ENCODE results near the gene IFRD2.

Gene IFRD2

DNA sequence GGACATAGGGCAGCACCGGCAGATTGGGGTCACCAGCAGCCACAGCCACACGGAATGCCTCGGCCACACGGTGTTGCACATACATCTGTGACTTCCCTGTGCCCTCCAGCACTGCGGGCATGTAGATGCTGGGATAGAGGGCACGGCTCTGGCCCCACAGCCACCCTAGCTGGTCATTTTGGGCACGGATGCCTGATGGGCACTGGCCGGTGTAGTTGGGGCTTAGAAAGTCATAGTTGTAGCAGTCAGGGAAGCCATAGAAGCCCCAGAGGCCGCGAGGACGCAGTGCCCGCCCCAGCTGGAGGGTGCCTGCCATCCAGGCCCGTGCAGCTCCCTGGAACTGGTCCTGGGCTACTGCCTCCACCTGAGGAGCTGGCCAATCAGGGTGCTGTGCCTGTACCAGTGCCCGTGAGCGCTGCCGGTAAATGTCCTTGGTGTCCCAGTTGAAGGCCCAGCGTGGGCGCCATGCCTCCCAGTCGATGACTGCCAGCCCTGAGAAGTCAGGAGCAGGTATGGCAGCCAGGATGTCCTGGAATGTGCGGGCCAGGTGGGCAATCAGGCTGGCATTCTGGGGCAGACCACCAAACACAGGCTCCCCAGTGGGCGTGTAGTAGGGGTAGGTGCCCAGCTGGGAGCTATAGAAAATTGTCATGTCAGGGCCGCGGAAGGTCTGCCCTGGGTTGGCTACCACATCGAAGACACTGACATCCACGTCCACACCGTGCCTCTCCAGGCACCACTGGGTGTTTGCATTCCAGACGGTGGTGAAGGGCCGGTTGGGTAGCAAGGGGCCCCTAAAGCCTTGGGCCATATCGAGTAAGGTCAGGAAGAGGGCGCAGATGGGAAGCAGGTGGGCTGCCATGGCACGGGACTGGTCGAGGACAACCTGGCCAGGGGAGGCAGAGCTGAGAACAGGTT is 10.1 kb upstream of the IFRD2 start:
- in situ Hi-C loops (cut with HindIII; ENCODE audit: low sequenced_read_pairs): no loop called here

DNA sequence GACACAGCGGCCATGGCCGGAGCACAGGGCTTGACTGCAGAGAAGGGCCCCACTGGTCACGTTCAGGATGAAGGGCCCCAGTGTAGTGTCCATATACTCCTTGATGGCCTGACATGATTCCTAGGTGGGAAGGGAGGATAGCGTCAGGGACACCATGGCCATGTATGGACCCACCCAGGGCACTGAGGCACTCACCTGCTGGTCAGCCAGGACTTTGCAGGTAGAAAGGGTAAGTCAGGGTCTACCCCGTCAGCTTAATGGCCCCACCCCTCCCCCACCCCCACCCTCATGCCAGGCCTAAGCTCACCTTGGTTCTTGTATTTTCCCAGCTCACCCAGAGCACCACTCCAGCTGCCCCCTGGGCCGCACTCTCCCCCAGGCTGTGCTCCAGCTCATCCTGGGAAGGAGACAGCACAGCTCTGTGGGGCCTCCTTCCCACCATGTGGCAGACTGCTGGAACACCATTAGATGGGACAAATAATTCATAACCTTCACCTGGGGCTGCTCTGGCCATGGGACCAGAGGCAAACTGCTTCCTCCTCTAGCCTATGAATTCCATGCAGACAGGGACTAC is 8.5 kb upstream of the IFRD2 start:
- in situ Hi-C loops (cut with HindIII; ENCODE audit: low sequenced_read_pairs): no loop called here

DNA sequence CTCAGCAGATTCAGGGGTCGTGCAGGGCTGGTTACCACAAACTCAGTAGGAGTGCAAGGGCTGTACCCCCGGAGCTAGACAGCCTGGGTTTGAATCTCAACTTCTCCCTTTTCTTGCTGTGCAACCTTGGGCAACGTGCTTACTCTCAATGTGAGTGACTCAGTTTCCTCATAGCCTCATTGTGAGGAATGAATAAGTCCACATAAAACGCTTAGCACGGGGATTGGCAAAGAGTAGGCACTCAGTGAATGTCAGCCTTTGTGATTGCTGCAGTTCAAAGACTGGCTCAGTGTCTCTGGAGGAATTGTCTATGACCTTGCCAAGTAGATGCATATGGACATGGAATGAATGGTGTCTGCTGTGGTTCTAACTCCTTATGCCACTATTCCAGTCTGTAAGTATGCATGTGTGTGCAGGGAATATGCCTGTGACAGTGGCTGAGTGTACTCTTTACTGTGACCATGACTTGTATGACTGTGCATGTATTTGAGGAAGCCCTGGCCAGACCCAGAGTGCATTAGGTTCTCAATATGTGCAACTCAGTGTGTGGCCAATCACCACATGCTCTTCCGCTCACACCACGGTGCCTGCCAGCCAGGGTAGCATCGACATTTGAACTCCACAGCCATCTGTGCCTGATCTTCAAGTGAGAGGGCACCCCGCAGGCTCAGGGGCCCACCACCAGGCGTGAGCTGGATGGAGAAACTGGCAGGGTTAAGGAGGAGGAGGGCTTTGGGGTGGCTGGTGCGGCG is 7.9 kb upstream of the IFRD2 start:
- in situ Hi-C loops (cut with HindIII; ENCODE audit: low sequenced_read_pairs): no loop called here

DNA sequence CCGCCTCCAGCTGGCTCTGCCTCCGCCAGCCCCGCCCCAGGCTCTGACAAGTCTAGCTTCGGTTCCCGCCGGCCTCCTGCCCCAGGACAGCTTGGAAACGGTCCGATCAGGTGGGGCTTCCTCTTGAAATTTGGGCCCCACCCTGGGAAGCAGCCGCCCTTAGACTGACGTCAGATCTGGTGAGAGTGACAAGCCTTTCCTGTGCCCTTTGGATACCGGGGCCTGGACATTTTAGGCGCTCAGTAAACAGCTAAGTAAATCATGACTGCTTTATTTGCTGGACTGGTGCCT is 7.4 kb upstream of the IFRD2 start:
- in situ Hi-C loops (cut with HindIII; ENCODE audit: low sequenced_read_pairs): no loop called here

DNA sequence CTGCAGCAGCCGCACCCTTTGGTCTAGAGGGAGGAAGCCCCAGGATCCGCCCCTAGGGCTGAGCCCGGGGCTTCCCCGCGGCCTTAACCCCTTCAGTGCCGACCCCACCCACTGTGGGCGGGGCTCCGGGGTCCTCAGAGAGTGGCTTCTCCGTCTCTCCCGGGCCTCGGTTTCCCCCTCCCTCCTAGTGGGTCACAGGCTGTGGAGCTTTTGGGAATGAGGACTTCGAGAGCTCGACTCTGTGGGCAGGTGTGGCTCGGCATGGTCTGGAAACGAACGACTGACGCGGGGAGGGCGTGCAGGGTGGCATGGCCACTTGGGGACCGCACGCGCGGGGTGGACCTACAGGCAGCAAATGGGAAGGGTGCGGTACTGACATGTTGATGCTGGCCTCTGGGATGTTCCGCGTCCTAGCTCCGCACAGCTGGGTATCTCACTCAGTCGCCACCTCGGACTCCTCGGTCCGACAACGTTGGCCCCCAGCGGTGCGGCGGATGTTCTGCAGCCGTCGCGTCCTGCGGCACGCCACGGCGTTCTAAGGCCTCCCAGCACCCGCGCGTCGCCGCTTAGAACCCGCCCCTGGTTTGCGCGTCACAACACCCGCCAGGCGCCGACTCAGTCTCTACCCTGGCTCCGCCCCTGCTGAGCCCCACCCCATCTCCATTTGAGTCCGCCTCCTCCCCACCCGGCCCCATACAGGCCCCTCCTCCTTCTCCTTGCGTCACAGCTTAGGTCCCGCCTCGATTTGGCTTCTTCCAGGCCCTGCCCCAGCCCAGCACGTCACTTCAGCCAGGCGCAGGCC is 6.8 kb upstream of the IFRD2 start, which contains the start of the genes HYAL3 and NAA80:
Gene HYAL3, minus strand, starts transcription at position 570 of the 802 bp plus-strand sequence. CDS start 3,803 bp downstream, outside the sequence.
Gene NAA80, minus strand, starts transcription at position 570 of the 802 bp plus-strand sequence. CDS start 1,942 bp downstream, outside the sequence.
- in situ Hi-C loops (cut with HindIII; ENCODE audit: low sequenced_read_pairs): no loop called here

DNA sequence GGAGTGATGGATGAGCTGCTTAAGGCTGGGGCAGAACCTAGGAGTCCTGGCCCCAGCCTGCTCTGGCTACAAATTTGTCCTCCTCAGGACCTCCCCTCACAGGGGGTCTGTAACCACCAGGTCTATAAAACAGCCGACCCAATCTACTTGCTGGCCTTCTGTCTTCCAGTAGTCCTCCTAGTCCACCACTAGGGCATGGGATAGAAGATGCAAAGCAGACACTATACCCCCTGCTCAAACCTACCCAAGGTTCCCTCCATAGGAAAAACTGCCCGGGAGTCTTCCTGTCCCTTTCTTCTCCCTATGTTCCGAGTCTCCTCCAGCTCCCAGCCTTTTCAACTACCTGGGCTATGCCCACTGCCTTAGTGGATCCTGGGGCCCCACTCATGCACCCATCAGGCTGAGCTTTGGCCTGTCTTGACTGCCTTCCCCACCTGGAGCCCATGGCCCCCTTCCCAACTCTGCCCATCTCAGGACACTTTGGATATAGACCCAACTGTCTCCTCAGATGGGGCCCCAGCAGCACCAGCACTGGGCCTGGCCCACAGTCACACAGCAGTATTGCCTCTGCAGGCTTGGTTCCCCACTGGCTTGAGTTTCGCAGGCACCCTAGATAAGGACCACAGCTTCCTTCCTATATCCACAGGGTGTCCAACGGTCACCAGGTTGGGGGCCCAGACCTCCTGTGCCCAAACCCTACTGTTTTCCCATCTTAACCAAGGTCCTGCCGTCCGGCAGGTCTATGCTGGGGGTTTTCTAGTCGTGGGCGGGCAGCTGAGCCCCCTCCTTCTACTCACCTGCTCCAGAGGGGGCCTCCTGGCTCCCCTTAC is 5.9 kb upstream of the IFRD2 start:
- in situ Hi-C loops (cut with HindIII; ENCODE audit: low sequenced_read_pairs): no loop called here

DNA sequence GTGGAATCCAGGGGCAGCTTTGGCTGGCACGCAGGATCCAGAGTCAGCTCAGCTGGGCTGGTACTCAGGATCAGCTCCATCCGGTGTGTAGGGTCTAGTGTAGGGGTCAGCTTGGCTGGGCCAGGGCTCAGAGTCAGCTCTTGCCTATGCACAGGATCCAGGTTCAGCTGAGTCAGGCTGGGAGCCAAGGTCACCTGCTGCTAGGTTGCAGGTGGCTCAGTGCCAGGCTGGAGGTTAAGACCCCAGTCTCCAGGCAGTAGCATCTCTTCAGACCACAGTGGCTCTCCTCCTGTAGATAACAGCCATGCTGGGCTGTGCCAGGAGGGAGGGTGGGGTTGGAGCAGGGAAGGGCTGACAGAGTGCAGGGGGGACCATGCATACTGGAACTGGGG is 5.2 kb upstream of the IFRD2 start:
- in situ Hi-C loops (cut with HindIII; ENCODE audit: low sequenced_read_pairs): no loop called here

DNA sequence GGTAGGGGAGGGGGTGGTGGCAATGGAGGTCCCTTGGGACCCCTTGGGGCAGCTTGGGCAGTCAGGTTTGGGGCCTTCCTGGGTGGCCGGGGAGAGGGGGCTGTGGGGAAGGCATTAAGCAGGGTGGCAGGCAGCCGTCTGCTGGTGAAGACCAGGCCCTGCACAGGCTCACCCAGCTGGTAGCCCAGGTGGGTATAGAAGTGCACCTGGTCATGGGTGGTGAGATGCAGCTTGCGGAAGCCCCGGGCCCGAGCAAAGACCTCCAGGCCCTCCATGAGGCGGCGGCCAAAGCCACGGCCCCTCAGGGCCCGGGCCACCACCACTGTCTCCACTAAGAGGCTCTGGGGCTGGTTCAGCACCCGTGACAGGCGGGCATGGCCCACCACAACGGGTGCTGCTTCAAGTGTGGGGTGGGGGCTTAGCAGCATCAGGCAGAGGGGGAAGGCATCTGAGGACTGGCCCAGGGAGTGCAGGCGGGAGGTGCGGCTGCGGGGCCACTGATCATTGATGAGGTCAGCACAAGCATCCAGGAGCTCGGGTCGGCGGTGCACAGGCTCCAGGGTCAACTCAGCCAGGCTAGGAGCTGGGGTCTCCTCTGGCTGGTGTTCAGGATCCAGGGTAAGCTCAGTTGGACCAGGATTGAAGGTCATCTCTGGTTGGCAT is 4.6 kb upstream of the IFRD2 start:
- in situ Hi-C loops (cut with HindIII; ENCODE audit: low sequenced_read_pairs): no loop called here

DNA sequence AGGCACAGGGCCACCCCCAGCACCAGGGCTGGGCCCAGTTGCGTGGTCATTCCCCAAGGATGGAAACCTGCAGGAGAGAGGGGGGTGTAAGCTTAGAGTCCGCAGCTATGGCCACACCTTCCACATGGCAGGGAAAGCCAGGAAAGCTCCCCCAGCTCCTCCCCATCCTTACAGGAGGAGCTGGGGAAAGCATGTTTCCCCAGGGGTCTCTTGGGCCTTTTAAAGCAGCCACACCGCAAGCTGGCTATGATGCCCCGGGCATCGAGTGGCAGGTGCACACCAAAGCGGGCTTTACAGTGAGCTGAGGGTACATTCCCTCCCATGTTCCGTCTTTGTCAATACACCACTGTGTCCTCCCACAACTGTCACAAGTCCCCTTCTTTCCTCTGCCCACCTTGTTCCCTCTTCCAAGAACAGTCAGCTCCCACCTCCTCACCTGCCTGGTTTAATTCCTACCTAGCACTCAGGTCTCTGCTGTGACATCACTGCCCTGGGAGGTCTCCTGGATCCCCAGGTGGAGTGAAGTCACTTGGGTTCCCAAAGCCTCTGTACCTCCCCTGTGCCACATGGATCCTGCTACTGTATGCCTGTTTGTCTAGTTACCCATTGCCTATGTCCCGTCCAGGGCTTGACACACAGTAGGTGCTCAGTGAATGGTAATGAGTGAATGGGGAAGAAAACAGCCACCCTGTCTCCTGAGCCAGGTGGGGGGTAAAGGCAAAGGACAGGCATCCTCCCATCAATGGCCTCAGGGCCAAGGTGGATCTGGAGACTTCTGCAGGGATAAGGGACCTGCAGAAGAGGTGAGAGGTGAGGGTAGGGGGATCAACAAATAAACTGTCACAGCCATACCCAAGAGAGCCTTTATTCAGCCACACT is 3.6 kb upstream of the IFRD2 start:
- in situ Hi-C loops (cut with HindIII; ENCODE audit: low sequenced_read_pairs): no loop called here

DNA sequence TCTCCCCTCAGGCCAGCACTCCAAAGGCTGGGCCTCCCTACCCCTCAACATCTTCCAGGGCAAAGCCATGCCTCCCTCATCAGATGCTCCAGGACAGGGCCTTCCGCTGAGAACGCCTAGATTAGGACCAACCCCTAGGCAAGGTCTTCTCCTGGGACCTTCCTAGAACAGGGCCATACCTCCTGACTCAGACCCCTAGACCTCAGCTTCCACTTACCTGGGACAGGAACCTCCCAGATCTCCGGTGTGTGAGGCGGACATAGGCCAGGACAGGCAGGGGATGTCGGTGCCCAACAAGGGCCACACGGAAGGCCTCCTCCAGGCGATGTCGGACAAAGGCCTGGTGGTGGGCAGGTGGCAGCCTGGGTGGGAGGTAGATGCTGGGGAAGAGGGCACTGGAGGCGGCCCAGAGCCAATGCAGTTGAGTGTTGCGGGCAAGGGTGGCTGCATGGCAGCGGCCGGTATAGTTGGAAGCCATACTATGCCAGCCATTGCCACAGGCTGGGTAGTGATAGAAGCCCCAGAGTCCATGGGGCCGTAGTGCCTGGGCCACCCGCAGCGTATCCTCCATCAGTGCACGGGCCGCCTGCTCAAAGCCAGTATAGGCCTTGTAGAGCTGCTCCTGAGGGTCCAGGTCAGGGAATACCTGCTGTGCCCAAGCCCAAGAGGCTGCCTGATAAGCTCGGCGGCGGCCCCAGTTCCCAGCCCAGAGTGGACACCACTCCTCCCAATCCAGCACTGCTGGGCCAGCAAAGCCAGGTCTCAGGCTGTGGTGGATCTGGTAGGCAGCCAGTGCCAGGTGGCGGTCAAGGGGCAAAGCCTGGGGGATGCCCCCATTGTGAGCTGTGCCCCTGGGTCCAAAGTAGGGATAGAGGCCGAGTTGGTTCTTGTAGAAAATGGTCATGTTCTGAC is 2.5 kb upstream of the IFRD2 start:
- in situ Hi-C loops (cut with HindIII; ENCODE audit: low sequenced_read_pairs): no loop called here

DNA sequence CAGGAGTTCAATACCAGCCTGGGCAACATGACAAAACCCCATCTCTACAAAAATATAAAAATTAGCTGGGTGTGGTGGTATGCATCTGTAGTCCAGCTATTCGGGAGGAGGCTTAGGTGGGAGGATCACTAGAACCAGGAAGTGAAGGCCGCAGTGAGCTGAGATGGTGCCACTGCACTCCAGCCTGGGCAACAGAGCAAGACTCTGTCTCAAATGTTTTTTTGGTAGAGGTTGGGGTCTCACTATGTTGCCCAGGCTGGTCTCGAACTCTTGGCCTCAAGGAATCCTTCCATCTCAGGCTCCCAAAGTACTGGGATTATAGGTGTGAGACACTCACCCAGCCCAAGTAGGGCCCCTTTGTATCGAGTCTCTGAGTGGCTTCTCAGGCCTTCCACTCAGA is 1.9 kb upstream of the IFRD2 start:
- in situ Hi-C loops (cut with HindIII; ENCODE audit: low sequenced_read_pairs): no loop called here

DNA sequence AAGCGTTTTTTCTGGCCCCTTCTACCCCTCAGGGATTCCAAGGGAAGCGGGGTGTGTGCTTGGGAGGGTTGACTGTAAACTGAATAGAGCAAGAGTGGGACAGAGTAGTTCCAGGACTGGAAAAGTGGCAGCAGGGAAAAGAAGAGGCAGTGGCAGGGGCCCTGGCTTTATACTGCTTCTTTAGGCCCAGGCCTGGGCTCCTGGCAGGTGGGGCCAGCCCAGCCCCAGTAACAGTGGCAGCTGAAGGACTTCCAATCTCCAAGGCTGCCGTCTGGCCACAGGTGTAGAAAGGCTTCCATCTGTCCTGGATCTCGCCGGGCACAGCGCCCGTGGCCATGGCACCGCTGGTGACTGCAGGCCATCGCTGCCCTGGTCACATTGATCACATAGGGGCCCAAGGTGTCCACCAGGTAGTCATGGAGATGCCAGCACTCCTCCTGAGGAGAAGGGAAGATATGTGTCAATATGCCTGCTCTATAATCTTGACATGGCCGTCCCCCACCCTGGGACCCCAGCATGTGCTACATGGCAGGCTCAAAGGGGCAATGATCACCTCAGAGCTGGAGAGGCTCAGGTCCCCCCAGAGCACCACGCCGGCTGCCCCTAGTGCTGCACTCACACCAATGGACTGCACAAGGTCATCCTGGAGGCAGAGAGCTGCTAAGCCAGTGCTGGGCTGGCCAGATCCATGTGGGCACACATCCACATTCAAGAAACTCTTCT is 1.0 kb upstream of the IFRD2 start:
- in situ Hi-C loops (cut with HindIII; ENCODE audit: low sequenced_read_pairs): no loop called here

DNA sequence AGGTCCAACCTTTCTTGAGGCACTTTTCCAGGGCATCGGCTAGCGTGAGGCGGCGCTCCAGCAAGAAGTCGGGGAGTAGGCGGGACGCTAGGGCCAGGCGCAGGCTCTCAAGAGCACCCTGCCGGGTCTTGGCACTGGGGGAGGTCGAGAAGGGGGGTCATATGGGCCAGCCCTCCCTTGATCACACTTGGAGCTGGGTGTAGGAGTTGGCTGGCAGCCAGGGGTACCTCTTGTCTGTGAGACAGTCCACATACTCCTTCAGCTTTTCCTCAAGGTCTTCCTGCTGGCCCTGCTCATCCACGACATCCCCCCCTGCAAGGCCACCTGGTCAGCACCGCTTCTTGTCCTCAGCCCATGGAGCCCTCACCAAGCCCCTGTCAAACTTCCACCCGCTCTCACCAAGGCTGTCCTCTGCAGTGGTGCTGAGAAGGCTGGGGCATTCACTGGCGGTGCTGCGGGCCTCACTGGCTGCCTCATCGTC is 2.0 kb downstream of the IFRD2 start:
- in situ Hi-C loops (cut with HindIII; ENCODE audit: low sequenced_read_pairs): no loop called here

DNA sequence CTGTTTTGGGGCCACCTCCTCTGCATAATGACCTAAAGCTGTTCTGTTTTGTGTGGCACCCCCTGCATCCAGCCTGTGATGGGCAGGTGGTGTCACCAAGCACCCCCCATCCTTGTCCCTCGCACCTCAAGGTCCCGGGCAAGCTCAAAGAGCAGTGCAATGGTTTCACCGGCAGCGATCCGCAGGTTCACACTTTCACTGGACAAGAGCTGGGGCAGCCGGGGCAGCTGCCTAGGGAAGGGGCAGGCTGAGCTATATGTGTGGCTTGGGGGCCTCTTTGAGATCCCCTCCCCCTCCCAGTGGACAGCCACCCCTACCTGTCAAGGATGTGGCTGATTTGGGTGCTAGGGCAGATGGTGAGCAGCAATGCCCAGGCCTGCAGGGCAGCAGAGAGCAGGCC is 3.1 kb downstream of the IFRD2 start:
- in situ Hi-C loops (cut with HindIII; ENCODE audit: low sequenced_read_pairs): no loop called here

DNA sequence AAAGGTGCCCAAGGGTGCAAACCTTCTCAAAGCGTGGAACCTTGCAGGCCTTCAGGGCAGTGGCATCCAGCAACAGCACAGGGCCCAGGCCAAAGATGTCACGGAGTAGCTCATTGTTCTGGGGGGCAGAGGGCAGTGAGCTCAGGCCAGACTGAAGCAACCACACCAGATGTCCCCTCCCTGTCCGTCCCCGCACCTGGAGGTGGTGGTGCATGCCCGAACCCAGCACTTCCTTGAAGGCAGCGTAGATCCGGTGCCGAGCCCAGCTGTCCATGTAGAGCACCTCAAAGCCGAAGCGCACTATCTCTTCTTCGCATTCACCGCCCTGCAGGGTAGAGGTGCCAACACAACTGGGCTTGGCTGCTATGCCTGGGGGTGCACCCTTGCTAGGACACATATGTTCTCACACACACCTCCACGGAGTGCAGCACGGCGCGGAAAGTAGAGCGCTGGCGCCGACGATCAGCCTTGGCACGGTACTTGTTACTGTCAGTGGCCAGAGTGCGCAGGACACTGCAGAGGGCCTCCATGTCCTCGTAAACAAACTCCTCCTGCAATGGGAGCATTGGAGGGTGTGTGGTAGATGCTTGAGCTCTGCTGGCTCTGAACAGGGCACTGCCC is 3.7 kb downstream of the IFRD2 start:
- in situ Hi-C loops (cut with HindIII; ENCODE audit: low sequenced_read_pairs): no loop called here

DNA sequence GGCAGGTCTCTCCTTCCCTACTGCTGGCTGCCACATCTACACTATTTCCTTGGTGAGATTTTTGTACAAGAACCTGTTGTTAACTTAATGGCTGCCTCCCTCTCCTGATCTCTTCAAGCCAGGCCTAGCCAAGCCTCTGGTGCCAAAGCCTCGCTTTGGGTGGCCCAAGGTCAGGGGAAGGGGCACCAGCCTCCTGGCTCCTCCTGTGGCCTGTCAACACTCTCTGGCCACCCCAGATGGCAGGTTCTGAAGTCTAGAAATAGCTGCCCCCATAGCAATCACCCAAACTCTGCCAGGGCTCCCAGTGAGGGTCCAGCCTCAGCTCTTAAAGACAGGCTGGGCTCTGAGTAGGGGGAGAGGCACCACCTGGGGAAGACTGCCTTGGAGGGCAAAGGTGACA is 5.0 kb downstream of the IFRD2 start:
- in situ Hi-C loops (cut with HindIII; ENCODE audit: low sequenced_read_pairs): no loop called here
